Activated CD8-positive, alpha-beta T cell treated with anti-CD3 and anti-CD28 coated beads for 36 hours (primary cell): ENCODE results near the gene CNOT1. TPM values are rescaled to one million over a fixed set of nuclear protein-coding genes. Genes with fewer than 3 reads are reported as not detected.

ENCODE experiments used
- ATAC-seq: fragments of 200-7000 bp; cut with Tn5 transposase; one replicate; pipeline ENCODE4 v1.10.0; 2021; ENCODE audit warnings: mild to moderate bottlenecking, moderate library complexity
- CTCF ChIA-PET: fragments of 350-600 bp; sonication (Branson Sonifier 250); formaldehyde crosslinking; loops from one replicate; lab custom pipeline; 2021; ENCODE audit warnings: antibody characterized with exemption; lab: Charles Lee
- POLR2A ChIA-PET: fragments of 350-600 bp; sonication (Branson Sonifier 250); formaldehyde crosslinking; loops from one replicate; lab custom pipeline; 2021; ENCODE audit warnings: antibody characterized with exemption; lab: Charles Lee
- DNase-seq: peaks from one replicate; pipeline ENCODE4 v3.0.0-alpha.2; 2020
- H3K27ac Mint-ChIP-seq: one replicate; pipeline ENCODE4 v1.8.0; 2021; ENCODE audit warnings: mild to moderate bottlenecking, mixed read lengths
- H3K27me3 Mint-ChIP-seq: one replicate; pipeline ENCODE4 v1.8.0; 2021; ENCODE audit warnings: mixed read lengths
- H3K36me3 Mint-ChIP-seq: one replicate; pipeline ENCODE4 v1.8.0; 2021; ENCODE audit warnings: low read depth, mixed read lengths
- H3K4me1 Mint-ChIP-seq: one replicate; pipeline ENCODE4 v1.8.0; 2021; ENCODE audit warnings: low read depth, mixed read lengths
- H3K4me3 Mint-ChIP-seq: one replicate; pipeline ENCODE4 v1.8.0; 2021; ENCODE audit warnings: mild to moderate bottlenecking, moderate library complexity, mixed read lengths
- H3K9me3 Mint-ChIP-seq: one replicate; pipeline ENCODE4 v1.8.0; 2021; ENCODE audit warnings: mixed read lengths
- intact Hi-C: fragments of 100-400 bp; cut with micrococcal nuclease; formaldehyde crosslinking; loops from one replicate; pipeline ENCODE4 v1.10.0; 2022
- total RNA-seq, 2 experiments: library from RNA; stranded (reverse); gene quantifications; one replicate each; pipeline ENCODE4 v1.2.3, GENCODE V29; 2021
- TF ChIP-seq, protein P1 (sequence below): fragments of 200-600 bp; IDR thresholded peaks from one replicate; pipeline ENCODE4 v1.8.0; 2022; ENCODE audit warnings: antibody characterized with exemption, mild to moderate bottlenecking

CNOT1 gene
- total RNA-seq, 2 experiments from 2014 or later, result 274 to 281 TPM

DNA sequence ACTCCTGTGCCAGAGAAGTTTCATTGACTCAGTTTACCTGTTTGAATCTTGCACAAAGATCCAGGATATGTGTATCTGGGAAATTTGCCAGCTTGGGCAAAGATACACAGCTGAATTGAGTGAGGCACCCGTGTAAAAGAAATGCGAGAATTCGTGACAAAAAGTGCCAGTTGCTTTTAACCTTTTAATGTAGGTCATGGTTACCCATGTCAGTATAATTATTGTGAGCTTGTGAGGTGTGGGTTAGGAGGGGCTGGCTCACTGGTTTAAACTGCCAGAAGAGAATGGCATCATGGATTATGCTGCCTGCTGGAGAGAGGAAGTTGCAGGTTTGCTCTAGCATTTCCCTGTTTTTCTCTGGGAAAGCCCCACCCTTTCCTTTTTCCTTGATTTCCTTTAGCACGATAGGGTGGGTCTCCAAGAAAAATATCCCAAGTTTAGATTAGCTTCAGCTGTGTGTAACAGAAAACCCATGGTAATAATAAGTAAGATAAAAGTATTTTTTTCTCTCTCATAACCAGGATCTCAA, 154.5 kb downstream of the CNOT1 start:
- ChIA-PET CTCF (interaction anchor here (1.2 to 2.4 kb wide), 2 partner anchors 12 to 138 kb away, joined by 4 to 8 read pairs; no protein-coding TSS in a partner anchor), POLR2A (no interaction called here)
- no peaks in the 10 kb centered on the region for H3K36me3 Mint-ChIP-seq

DNA sequence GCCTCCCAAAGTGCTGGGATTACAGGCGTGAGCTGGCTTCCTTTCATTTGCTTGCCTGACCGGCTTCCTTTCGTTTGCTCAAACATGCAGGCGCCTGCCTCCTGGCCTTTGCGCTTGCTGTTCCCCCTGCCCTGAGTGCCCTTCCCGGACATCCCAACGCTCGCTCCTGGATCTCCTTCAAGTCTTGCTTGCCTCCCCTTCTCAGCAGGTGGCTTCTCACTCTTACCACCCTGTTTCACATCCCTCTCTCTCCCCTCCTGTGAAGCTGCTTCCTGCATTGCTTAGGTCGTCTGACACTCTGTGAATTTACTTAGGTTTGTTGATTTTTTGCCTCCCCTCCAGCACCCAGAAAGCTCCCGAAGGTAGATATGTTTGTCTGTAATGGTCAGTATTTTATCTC, 155.3 kb downstream of the CNOT1 start:
- ATAC-seq (no peak), DNase-seq (no peak)
- TF ChIP-seq, protein P1, sequence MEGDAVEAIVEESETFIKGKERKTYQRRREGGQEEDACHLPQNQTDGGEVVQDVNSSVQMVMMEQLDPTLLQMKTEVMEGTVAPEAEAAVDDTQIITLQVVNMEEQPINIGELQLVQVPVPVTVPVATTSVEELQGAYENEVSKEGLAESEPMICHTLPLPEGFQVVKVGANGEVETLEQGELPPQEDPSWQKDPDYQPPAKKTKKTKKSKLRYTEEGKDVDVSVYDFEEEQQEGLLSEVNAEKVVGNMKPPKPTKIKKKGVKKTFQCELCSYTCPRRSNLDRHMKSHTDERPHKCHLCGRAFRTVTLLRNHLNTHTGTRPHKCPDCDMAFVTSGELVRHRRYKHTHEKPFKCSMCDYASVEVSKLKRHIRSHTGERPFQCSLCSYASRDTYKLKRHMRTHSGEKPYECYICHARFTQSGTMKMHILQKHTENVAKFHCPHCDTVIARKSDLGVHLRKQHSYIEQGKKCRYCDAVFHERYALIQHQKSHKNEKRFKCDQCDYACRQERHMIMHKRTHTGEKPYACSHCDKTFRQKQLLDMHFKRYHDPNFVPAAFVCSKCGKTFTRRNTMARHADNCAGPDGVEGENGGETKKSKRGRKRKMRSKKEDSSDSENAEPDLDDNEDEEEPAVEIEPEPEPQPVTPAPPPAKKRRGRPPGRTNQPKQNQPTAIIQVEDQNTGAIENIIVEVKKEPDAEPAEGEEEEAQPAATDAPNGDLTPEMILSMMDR, result no peak
- intact Hi-C loops, result no loop called here
- Mint-ChIP-seq H3K27ac (no peak overlapping the region), H3K4me3 (no peak overlapping the region), H3K36me3 (no peaks in the 10 kb centered on the region), H3K9me3 (no peaks in the 10 kb centered on the region), H3K27me3 (peaks cover 11% of the 10 kb centered on the region), H3K4me1 (no peaks in the 10 kb centered on the region)
- POLR2A ChIA-PET, result no interaction called here
- CTCF ChIA-PET, result interaction anchor here (0.6 to 2.4 kb wide), 4 partner anchors 13 to 235 kb away, joined by 3 to 8 read pairs (median 4); no protein-coding TSS in a partner anchor

More for the DNA sequence above, 154.5 kb downstream of the CNOT1 start:
- Mint-ChIP-seq H3K9me3 (no peaks in the 10 kb centered on the region), H3K4me1 (no peaks in the 10 kb centered on the region), H3K27ac (no peak overlapping the region), H3K27me3 (peaks cover 13% of the 10 kb centered on the region), H3K4me3 (no peak overlapping the region)
- TF ChIP-seq, protein P1, result no peak
- intact Hi-C loops, result no loop called here
- no peak for DNase-seq
- ATAC-seq, result no peak

DNA sequence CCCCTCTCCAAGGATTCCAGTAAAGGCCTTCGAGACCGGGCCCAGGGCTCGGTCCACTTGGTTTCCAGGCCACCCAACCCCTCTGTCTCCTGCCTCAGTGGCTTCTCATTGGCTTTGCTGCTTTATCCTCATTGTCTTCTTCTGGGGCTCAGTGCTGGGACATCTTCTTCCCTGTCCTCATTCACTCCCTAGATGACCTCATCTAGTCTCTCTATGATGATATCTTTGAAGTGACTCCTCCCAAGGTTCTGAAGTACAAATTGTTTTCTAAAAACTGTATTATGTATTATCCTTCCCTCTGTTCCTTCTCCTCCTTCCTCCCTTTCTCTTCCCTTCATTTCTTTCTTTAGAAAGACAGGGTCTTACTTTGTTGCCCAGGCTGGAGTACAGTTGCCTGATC, 156.8 kb downstream of the CNOT1 start:
- Mint-ChIP-seq H3K4me3 (no peak overlapping the region), H3K27ac (no peak overlapping the region), H3K36me3 (no peaks in the 10 kb centered on the region), H3K9me3 (no peaks in the 10 kb centered on the region), H3K4me1 (no peaks in the 10 kb centered on the region), H3K27me3 (peaks cover 18% of the 10 kb centered on the region)
- DNase-seq (no peak), ATAC-seq (no peak)
- POLR2A ChIA-PET, result interaction anchor here (0.8 to 1.0 kb wide), 2 partner anchors 81 to 108 kb away, joined by 3 read pairs; partner anchors contain the start of gene GINS3
- TF ChIP-seq, protein P1, result no peak
- intact Hi-C loops, result no loop called here
- CTCF ChIA-PET, result interaction anchor here (1.2 kb wide), 1 partner anchor 15 kb away, joined by 3 read pairs; no protein-coding TSS in a partner anchor

DNA sequence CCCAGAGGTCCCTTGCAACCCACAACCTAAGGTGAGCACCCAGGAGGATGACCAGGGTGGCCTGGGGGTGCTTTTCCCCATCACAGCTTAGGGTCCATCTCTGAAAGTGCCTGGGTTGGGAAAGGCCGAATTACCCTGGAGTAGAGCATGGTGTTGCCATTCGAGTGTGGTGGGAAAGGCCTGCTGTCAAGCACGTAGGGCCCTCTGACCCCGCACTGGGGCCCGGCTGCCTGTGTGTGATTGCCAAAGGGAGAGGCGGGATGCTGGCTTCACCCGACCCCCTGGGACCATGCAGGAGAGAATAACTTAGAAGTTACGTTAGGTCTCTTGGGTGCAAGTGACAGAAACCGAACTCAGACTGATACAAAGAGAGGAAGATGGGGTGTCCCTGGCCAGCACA, 157.4 kb downstream of the CNOT1 start:
- ATAC-seq (no peak), DNase-seq (no peak)
- no peaks in the 10 kb centered on the region for H3K36me3 Mint-ChIP-seq
- intact Hi-C loops, result no loop called here
- H3K9me3 Mint-ChIP-seq, result no peaks in the 10 kb centered on the region
- H3K4me1 Mint-ChIP-seq, result no peaks in the 10 kb centered on the region
- H3K27ac Mint-ChIP-seq, result no peak overlapping the region
- H3K4me3 Mint-ChIP-seq, result no peak overlapping the region
- POLR2A ChIA-PET, result interaction anchor here (0.8 to 1.3 kb wide), 2 partner anchors 14 to 80 kb away, joined by 3 read pairs; partner anchors contain the start of gene GINS3
- TF ChIP-seq, protein P1, result no peak
- H3K27me3 Mint-ChIP-seq, result peaks cover 21% of the 10 kb centered on the region
- CTCF ChIA-PET, result interaction anchor here (1.6 to 1.8 kb wide), 2 partner anchors 16 to 135 kb away, joined by 4 to 5 read pairs; no protein-coding TSS in a partner anchor
